ENCODE data around the gene ZNF385D. TPM values are rescaled to one million over a fixed set of nuclear protein-coding genes. Genes with fewer than 3 reads are reported as not detected.

ZNF385D gene
- total RNA-seq, 1 donor from 2014 or later = not detected

- ChIA-PET POLR2A (no interaction called here), CTCF (no interaction called here)
- H3K27me3 Mint-ChIP-seq = peaks cover 7% of the 10 kb centered on the region
- intact Hi-C loops (cut with micrococcal nuclease) = no loop called here
- no peaks in the 10 kb centered on the region for H3K4me1 Mint-ChIP-seq
- H3K36me3 Mint-ChIP-seq (ENCODE audit: low read depth) = no peaks in the 10 kb centered on the region
- no peak overlapping the region for H3K27ac Mint-ChIP-seq
- no peak for TF ChIP-seq CTCF (IDR thresholded peaks at IDR 0.05)
- no peaks in the 10 kb centered on the region for H3K9me3 Mint-ChIP-seq
- H3K4me3 Mint-ChIP-seq = no peak overlapping the region
- DNase-seq (no peak), ATAC-seq (ENCODE audit: low read depth) (no peak)
These were observed 876 bp upstream of the ZNF385D start for GRCh38 chr3:21751886-21752285.

- ChIA-PET POLR2A (no interaction called here), CTCF (no interaction called here)
- H3K36me3 Mint-ChIP-seq (ENCODE audit: low read depth) = no peaks in the 10 kb centered on the region
- ATAC-seq (ENCODE audit: low read depth) (no peak), DNase-seq (no peak)
- peaks cover 7% of the 10 kb centered on the region for H3K27me3 Mint-ChIP-seq
- intact Hi-C loops (cut with micrococcal nuclease) = no loop called here
- H3K4me3 Mint-ChIP-seq = no peak overlapping the region
- no peak for TF ChIP-seq CTCF (IDR thresholded peaks at IDR 0.05)
- no peak overlapping the region for H3K27ac Mint-ChIP-seq
- H3K4me1 Mint-ChIP-seq = no peaks in the 10 kb centered on the region
- no peaks in the 10 kb centered on the region for H3K9me3 Mint-ChIP-seq
These were observed 822 bp downstream of the ZNF385D start for GRCh38 chr3:21750080-21750696.

GRCh38 chr3:21747966-21748555 is 2.9 kb downstream of the ZNF385D start:
- DNase-seq = no peak
- ATAC-seq (ENCODE audit: low read depth) = no peak
- peaks cover 7% of the 10 kb centered on the region for H3K27me3 Mint-ChIP-seq
- ChIA-PET POLR2A (no interaction called here), CTCF (no interaction called here)
- no peaks in the 10 kb centered on the region for H3K36me3 Mint-ChIP-seq (ENCODE audit: low read depth)
- no peak for TF ChIP-seq CTCF (IDR thresholded peaks at IDR 0.05)
- H3K27ac Mint-ChIP-seq = no peak overlapping the region
- H3K9me3 Mint-ChIP-seq = no peaks in the 10 kb centered on the region
- intact Hi-C loops (cut with micrococcal nuclease) = no loop called here
- no peak overlapping the region for H3K4me3 Mint-ChIP-seq
- H3K4me1 Mint-ChIP-seq = no peaks in the 10 kb centered on the region

- DNase-seq (no peak), ATAC-seq (ENCODE audit: low read depth) (no peak)
- Mint-ChIP-seq H3K4me1 (no peaks in the 10 kb centered on the region), H3K36me3 (ENCODE audit: low read depth) (no peaks in the 10 kb centered on the region), H3K9me3 (no peaks in the 10 kb centered on the region), H3K4me3 (no peak overlapping the region), H3K27ac (no peak overlapping the region), H3K27me3 (peaks cover 7% of the 10 kb centered on the region)
- ChIA-PET POLR2A (no interaction called here), CTCF (no interaction called here)
- no peak for TF ChIP-seq CTCF (IDR thresholded peaks at IDR 0.05)
- intact Hi-C loops (cut with micrococcal nuclease) = no loop called here
These were observed 3.6 kb downstream of the ZNF385D start for GRCh38 chr3:21747376-21747775.

GRCh38 chr3:21745966-21746365 is 5.0 kb downstream of the ZNF385D start:
- Mint-ChIP-seq H3K4me1 (no peaks in the 10 kb centered on the region), H3K27me3 (peaks cover 5% of the 10 kb centered on the region), H3K27ac (no peak overlapping the region), H3K36me3 (ENCODE audit: low read depth) (no peaks in the 10 kb centered on the region), H3K4me3 (no peak overlapping the region), H3K9me3 (no peaks in the 10 kb centered on the region)
- POLR2A ChIA-PET = no interaction called here
- intact Hi-C loops (cut with micrococcal nuclease) = no loop called here
- TF ChIP-seq CTCF (IDR thresholded peaks at IDR 0.05) = no peak
- ATAC-seq (ENCODE audit: low read depth) (no peak), DNase-seq (no peak)
- CTCF ChIA-PET = no interaction called here

Measured in activated B cell treated with CpG ODN at 0.5 μM for 24 hours (primary cell).